ENCODE data around the gene SNAPC2.

SNAPC2 gene

DNA sequence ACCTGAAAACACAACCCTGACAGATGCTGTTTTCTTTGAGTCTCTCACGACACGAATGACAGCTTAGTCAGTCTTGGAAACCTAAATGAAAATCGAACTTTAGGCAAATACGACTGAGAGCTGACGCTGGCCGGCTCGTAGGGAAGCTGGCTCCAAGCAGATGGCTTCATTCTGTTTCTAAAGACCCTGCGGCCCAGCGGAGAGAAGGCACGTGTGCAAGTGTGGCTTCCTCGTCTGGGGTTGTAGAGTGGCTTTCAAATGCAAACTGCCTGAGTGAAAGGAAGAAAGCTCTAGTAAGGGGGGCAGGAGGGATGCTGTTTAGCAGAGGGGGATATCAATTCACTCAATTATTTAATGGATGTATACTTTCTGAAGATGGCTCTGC, 49.4 kb downstream of the SNAPC2 start:
- no peak for DNase-seq
- Histone ChIP-seq H3K4me1 (ENCODE audit: control extremely low read depth in 1 of 4, control insufficient read depth in 4 of 4, insufficient read depth in 4 of 4, low read length in 3 of 4) (peaks cover 0 to 9% (median 6%) of the 10 kb centered on the region in 4 experiments), H3K27me3 (replicated peaks in 2 of 5; ENCODE audit: control insufficient read depth in 4 of 5, insufficient read depth in 5 of 5, low read length in 4 of 5) (no peaks in the 10 kb centered on the region), H3K9me3 (ENCODE audit: control extremely low read depth in 1 of 5, control insufficient read depth in 4 of 5, insufficient read depth in 2 of 5, low read depth in 1 of 5, low read length in 4 of 5) (no peaks in the 10 kb centered on the region), H3K27ac (ENCODE audit: insufficient read depth in 1 of 2, low read depth in 1 of 2, low read length in 2 of 2, poor library complexity in 1 of 2, severe bottlenecking in 2 of 2) (no peak overlapping the region), H3K36me3 (ENCODE audit: control insufficient read depth in 4 of 4, insufficient read depth in 4 of 4, low read length in 3 of 4) (peaks cover 23 to 84% (median 59%) of the 10 kb centered on the region in 4 experiments), H3K4me3 (ENCODE audit: control insufficient read depth in 1 of 7, extremely low read depth in 1 of 7, insufficient read depth in 4 of 7, low read depth in 2 of 7, low read length in 6 of 7) (no peak overlapping the region)
- POLR2A ChIA-PET = no interaction called here
- CTCF ChIA-PET = interaction anchor here (1.6 to 3.7 kb wide), 5 partner anchors 9 to 32 kb away, joined by 3 to 21 read pairs (median 8); partner anchors contain the start of gene TIMM44
- WGBS (ENCODE audit: insufficient coverage) = 98% methylated on average over 10 of the region's 11 CpGs

DNA sequence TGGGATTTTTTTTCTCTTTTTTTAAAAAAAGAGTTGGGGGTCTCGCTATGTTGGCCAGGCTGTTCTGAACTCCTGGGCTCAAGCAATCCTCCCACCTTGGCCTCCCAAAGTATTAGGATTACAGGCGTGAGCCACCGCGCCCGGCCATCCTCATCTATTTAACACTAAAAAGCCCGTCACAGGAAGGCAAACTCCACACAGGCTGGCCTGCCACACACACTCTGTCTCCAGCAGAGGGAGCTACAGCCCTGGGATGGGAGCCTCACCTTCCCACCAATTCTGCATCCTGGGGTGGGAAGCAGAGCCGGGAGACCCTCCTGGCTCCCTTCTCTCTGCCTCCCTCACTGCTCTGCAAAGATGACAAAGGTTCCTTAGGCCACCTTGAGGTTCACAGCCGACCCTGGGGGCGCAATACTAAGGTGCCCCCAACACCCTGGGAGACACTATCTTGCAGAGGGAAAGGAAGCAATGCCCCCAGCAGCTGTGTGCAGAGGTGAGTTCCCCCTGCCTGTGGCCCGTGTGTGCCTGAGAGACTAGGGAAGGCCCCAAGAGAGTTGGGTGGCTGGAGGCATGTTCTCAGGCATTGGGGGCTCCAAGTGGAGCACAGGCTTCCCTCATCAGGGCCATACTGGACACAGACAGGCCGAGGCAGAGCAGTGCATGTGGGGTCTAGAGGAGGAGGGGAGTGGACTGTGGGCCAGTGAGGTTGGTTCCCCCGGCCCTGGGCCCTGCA, 50.7 kb downstream of the SNAPC2 start:
- Histone ChIP-seq H3K27me3 (replicated peaks in 2 of 5; ENCODE audit: control insufficient read depth in 4 of 5, insufficient read depth in 5 of 5, low read length in 4 of 5) (no peaks in the 10 kb centered on the region), H3K9me3 (ENCODE audit: control extremely low read depth in 1 of 5, control insufficient read depth in 4 of 5, insufficient read depth in 2 of 5, low read depth in 1 of 5, low read length in 4 of 5) (no peaks in the 10 kb centered on the region), H3K4me3 (ENCODE audit: control insufficient read depth in 1 of 7, extremely low read depth in 1 of 7, insufficient read depth in 4 of 7, low read depth in 2 of 7, low read length in 6 of 7) (no peak overlapping the region), H3K27ac (ENCODE audit: insufficient read depth in 1 of 2, low read depth in 1 of 2, low read length in 2 of 2, poor library complexity in 1 of 2, severe bottlenecking in 2 of 2) (no peak overlapping the region), H3K36me3 (ENCODE audit: control insufficient read depth in 4 of 4, insufficient read depth in 4 of 4, low read length in 3 of 4) (peaks cover 21 to 82% (median 56%) of the 10 kb centered on the region in 4 experiments), H3K4me1 (ENCODE audit: control extremely low read depth in 1 of 4, control insufficient read depth in 4 of 4, insufficient read depth in 4 of 4, low read length in 3 of 4) (peaks cover 0 to 9% (median 6%) of the 10 kb centered on the region in 4 experiments)
- 80% methylated on average over 9 of the region's 12 CpGs for whole genome bisulfite sequencing (ENCODE audit: insufficient coverage)
- DNase-seq = peak; percentile 26 to 44 (median 33)
- ChIA-PET POLR2A (interaction anchor here (1.0 kb wide), 1 partner anchor 27 kb away, joined by 3 read pairs; the partner anchor contains the start of gene TIMM44), CTCF (interaction anchor here (0.6 to 3.7 kb wide), 15 partner anchors 10 to 283 kb away, joined by 3 to 21 read pairs (median 4); partner anchors contain the start of gene TIMM44)

DNA sequence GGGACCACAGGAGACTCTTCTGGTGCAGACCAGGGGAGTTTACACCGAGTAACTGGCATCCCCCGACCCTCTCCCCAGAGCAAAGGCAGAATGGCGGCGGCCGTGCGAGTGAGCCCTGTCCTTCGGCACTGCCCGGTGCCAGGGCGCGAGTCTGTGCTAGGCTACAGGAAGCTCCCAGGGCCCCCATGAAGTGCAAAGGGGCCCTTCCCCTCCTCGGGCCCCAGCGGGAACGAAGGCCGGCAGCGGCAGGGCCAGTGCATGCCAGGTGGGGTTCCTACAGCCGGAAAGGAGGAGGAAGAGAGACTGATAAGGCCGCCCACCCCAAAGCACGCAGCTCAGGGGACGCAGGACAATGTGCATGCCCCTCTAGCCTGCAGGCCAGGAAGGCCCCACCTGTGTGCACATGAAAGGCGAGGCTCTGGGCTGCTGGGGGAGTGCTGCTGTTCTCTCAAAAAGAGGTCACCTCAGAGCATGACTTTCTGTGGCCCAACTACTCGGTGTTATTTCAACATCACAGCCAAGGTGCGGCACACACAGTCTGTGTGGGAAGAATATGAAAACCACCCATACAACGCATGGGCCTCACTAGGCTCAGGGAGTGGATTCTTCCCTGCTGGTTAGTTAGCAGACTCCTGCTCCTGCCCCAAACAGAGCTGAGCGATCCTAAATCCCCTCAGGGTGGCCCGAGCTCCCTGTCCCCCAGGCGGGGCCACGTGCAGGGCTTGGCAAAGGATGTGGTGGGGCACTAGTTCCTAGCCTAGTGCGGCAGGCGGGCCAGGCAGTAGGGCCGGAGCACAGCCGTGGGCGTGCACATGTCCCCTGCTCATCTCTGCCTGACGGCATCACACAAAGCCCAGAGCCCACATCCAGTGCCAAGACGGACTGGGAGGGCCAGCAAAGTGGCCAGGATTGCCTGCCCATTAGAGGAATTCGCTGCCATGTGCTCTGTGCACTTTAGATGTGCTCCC, 51.7 kb downstream of the SNAPC2 start:
- Histone ChIP-seq H3K9me3 (ENCODE audit: control extremely low read depth in 1 of 5, control insufficient read depth in 4 of 5, insufficient read depth in 2 of 5, low read depth in 1 of 5, low read length in 4 of 5) (no peaks in the 10 kb centered on the region), H3K4me3 (ENCODE audit: control insufficient read depth in 1 of 7, extremely low read depth in 1 of 7, insufficient read depth in 4 of 7, low read depth in 2 of 7, low read length in 6 of 7) (no peak overlapping the region), H3K27me3 (replicated peaks in 2 of 5; ENCODE audit: control insufficient read depth in 4 of 5, insufficient read depth in 5 of 5, low read length in 4 of 5) (no peaks in the 10 kb centered on the region), H3K36me3 (ENCODE audit: control insufficient read depth in 4 of 4, insufficient read depth in 4 of 4, low read length in 3 of 4) (peaks cover 21 to 77% (median 50%) of the 10 kb centered on the region in 4 experiments), H3K4me1 (ENCODE audit: control extremely low read depth in 1 of 4, control insufficient read depth in 4 of 4, insufficient read depth in 4 of 4, low read length in 3 of 4) (peaks cover 0 to 9% (median 6%) of the 10 kb centered on the region in 4 experiments), H3K27ac (ENCODE audit: insufficient read depth in 1 of 2, low read depth in 1 of 2, low read length in 2 of 2, poor library complexity in 1 of 2, severe bottlenecking in 2 of 2) (no peak overlapping the region)
- DNase-seq = no peak
- ChIA-PET CTCF (interaction anchor here (0.6 to 3.7 kb wide), 11 partner anchors 9 to 282 kb away, joined by 3 to 21 read pairs (median 4); partner anchors contain the start of gene TIMM44), POLR2A (no interaction called here)
- 80% methylated on average over 29 of the region's 35 CpGs for WGBS (ENCODE audit: insufficient coverage)

All from common myeloid progenitor, CD34-positive (primary cell).